ENCODE measurements around the gene PDE7B. TPM values are rescaled to one million over a fixed set of nuclear protein-coding genes. Genes with fewer than 3 reads are reported as not detected.
A peak's percentile ranks its signal among the peaks of the same experiment; 100 is the strongest.

PDE7B gene
- 0.05 to 0.41 TPM in 2 of 3 replicates, not detected in the other for total RNA-seq
- long read RNA-seq = 0 reads

GRCh38 chr6:135851442-135852271, at the start of gene PDE7B:
Gene PDE7B (plus strand): TSS chr6:135851701.
- no peaks in the 10 kb centered on the region for H3K36me3 Mint-ChIP-seq (ENCODE audit: low read depth)
- H3K27me3 Mint-ChIP-seq (ENCODE audit: low read depth) = no peaks in the 10 kb centered on the region
- H3K27ac Mint-ChIP-seq (ENCODE audit: unreplicated experiment) = peak within 1 kb of the TSS; percentile 88
- no peak for TF ChIP-seq CTCF (IDR thresholded peaks at IDR 0.05)
- H3K9me3 Mint-ChIP-seq (ENCODE audit: low read depth) = no peaks in the 10 kb centered on the region
- peak within 1 kb of the TSS; percentile 63 for H3K4me3 Mint-ChIP-seq (ENCODE audit: unreplicated experiment)
- H3K4me1 Mint-ChIP-seq (ENCODE audit: low read depth) = peaks cover 17% of the 10 kb centered on the region
- no peak for DNase-seq (ENCODE audit: low spot score)

GRCh38 chr6:135801755-135802465, 49.6 kb upstream of the PDE7B start:
- H3K4me3 Mint-ChIP-seq (ENCODE audit: unreplicated experiment) = no peak overlapping the region
- no peaks in the 10 kb centered on the region for H3K27me3 Mint-ChIP-seq (ENCODE audit: low read depth)
- H3K36me3 Mint-ChIP-seq (ENCODE audit: low read depth) = no peaks in the 10 kb centered on the region
- H3K9me3 Mint-ChIP-seq (ENCODE audit: low read depth) = no peaks in the 10 kb centered on the region
- no peak for TF ChIP-seq CTCF (IDR thresholded peaks at IDR 0.05)
- no peak overlapping the region for H3K27ac Mint-ChIP-seq (ENCODE audit: unreplicated experiment)
- DNase-seq (ENCODE audit: low spot score) = no peak
- no peaks in the 10 kb centered on the region for H3K4me1 Mint-ChIP-seq (ENCODE audit: low read depth)

- Mint-ChIP-seq H3K9me3 (ENCODE audit: low read depth) (peaks cover 14% of the 10 kb centered on the region), H3K4me1 (ENCODE audit: low read depth) (peaks cover 12% of the 10 kb centered on the region), H3K36me3 (ENCODE audit: low read depth) (no peaks in the 10 kb centered on the region), H3K27ac (ENCODE audit: unreplicated experiment) (no peak overlapping the region), H3K27me3 (ENCODE audit: low read depth) (no peaks in the 10 kb centered on the region), H3K4me3 (ENCODE audit: unreplicated experiment) (no peak overlapping the region)
- DNase-seq (ENCODE audit: low spot score) = no peak
- TF ChIP-seq CTCF (IDR thresholded peaks at IDR 0.05) = no peak
Measured at GRCh38 chr6:135810486-135810885, 41.0 kb upstream of the PDE7B start.

- Mint-ChIP-seq H3K4me3 (ENCODE audit: unreplicated experiment) (no peak overlapping the region), H3K27ac (ENCODE audit: unreplicated experiment) (no peak overlapping the region), H3K36me3 (ENCODE audit: low read depth) (peaks cover 2% of the 10 kb centered on the region), H3K4me1 (ENCODE audit: low read depth) (peaks cover 12% of the 10 kb centered on the region), H3K9me3 (ENCODE audit: low read depth) (peaks cover 14% of the 10 kb centered on the region), H3K27me3 (ENCODE audit: low read depth) (no peaks in the 10 kb centered on the region)
- DNase-seq (ENCODE audit: low spot score) = no peak
- TF ChIP-seq CTCF (IDR thresholded peaks at IDR 0.05) = no peak
Measured at GRCh38 chr6:135811170-135811569, 40.3 kb upstream of the PDE7B start.

GRCh38 chr6:135811644-135812526, 39.6 kb upstream of the PDE7B start:
- Mint-ChIP-seq H3K36me3 (ENCODE audit: low read depth) (peaks cover 2% of the 10 kb centered on the region), H3K27me3 (ENCODE audit: low read depth) (no peaks in the 10 kb centered on the region), H3K4me1 (ENCODE audit: low read depth) (peaks cover 12% of the 10 kb centered on the region), H3K4me3 (ENCODE audit: unreplicated experiment) (no peak overlapping the region), H3K27ac (ENCODE audit: unreplicated experiment) (no peak overlapping the region), H3K9me3 (ENCODE audit: low read depth) (peaks cover 14% of the 10 kb centered on the region)
- TF ChIP-seq CTCF (IDR thresholded peaks at IDR 0.05) = no peak
- no peak for DNase-seq (ENCODE audit: low spot score)
